HepG2 (cell line): ENCODE data around the gene TOPORS. TPM values are rescaled to one million over a fixed set of nuclear protein-coding genes. Genes with fewer than 3 reads are reported as not detected.

Experiments used
- ATF3 ChIP-seq: sonication (generic); formaldehyde crosslinking; IDR thresholded peaks from 2 replicates; pipeline ENCODE4 v1.4.0; 2020; ENCODE audit warnings: missing genetic modification reagents
- ATRX ChIP-seq: sonication (generic); formaldehyde crosslinking; IDR thresholded peaks from 2 replicates; pipeline ENCODE4 v1.4.0; 2020; ENCODE audit warnings: missing genetic modification reagents, borderline replicate concordance
- HINFP ChIP-seq: sonication (generic); formaldehyde crosslinking; IDR thresholded peaks from 2 replicates; pipeline ENCODE4 v1.4.0; 2020; ENCODE audit warnings: low read depth, mild to moderate bottlenecking, missing genetic modification reagents
- HNRNPLL ChIP-seq: fragments of 200-400 bp; formaldehyde crosslinking; IDR thresholded peaks from 2 replicates; pipeline ENCODE4 v1.6.1; 2017; ENCODE audit warnings: mild to moderate bottlenecking, low read depth, low read length; ENCODE audit not compliant: poor library complexity, severe bottlenecking
- PAF1 ChIP-seq: IDR thresholded peaks from 2 replicates; pipeline ENCODE4 v1.6.1; 2016; ENCODE audit warnings: missing genetic modification reagents, missing compliant biosample characterization
- PHF20 ChIP-seq: sonication (generic); formaldehyde crosslinking; IDR thresholded peaks from 2 replicates; pipeline ENCODE4 v1.5.0; 2020; ENCODE audit warnings: mild to moderate bottlenecking, missing genetic modification reagents
- POGZ ChIP-seq: sonication (generic); formaldehyde crosslinking; IDR thresholded peaks from 2 replicates; pipeline ENCODE4 v1.4.0; 2020; ENCODE audit warnings: mild to moderate bottlenecking, missing genetic modification reagents
- POLR2AphosphoS5 ChIP-seq: IDR thresholded peaks from 2 replicates; pipeline ENCODE4 v1.6.1; 2012; ENCODE audit warnings: low read depth, low read length
- SRF ChIP-seq: IDR thresholded peaks from 2 replicates; pipeline ENCODE4 v1.6.1; 2011; ENCODE audit warnings: mild to moderate bottlenecking, low read depth, low read length, moderate library complexity
- ZNF333 ChIP-seq: sonication (generic); formaldehyde crosslinking; IDR thresholded peaks from 2 replicates; pipeline ENCODE4 v1.4.0; 2020; ENCODE audit warnings: mild to moderate bottlenecking, missing genetic modification reagents, borderline replicate concordance
- ZNF878 ChIP-seq: sonication (generic); formaldehyde crosslinking; IDR thresholded peaks from 2 replicates; pipeline ENCODE4 v1.8.1; 2023; ENCODE audit warnings: mild to moderate bottlenecking, missing genetic modification reagents, moderate library complexity
- polyA plus RNA-seq, 8 experiments: library from polyadenylated mRNA; depleted of rRNA in 3 of 8; stranded (reverse) in 7 of 8; unstranded in 1 of 8; fragments of >200 nt; fragmentation: Illumina TruSeq in 4 of 8; extraction: Trizol in 4 of 8; gene quantifications; 2 replicates each; pipeline versions ENCODE4 v1.2.1 to v1.2.3, GENCODE V29; 2011 to 2016; ENCODE audit warnings: low read depth in 4 of 8, missing spikeins in 1 of 8, mixed read lengths in 1 of 8; ENCODE audit not compliant: insufficient read depth in 1 of 8
- total RNA-seq, 5 experiments: library from RNA; depleted of rRNA; stranded (reverse); fragments of >200 nt; fragmentation: Illumina TruSeq; extraction: Trizol; gene quantifications; 2 replicates each; pipeline ENCODE4 v1.2.3, GENCODE V29; 2016; ENCODE audit warnings: low read depth in 1 of 5
- TF ChIP-seq, protein P1 (sequence below): sonication (generic); formaldehyde crosslinking; IDR thresholded peaks from 2 replicates; pipeline ENCODE4 v1.4.0; 2020; ENCODE audit warnings: mild to moderate bottlenecking, low read depth, missing genetic modification reagents
- TF ChIP-seq, protein P2 (sequence below): IDR thresholded peaks from 2 replicates; pipeline ENCODE4 v1.6.1; 2016; ENCODE audit warnings: low read depth, borderline replicate concordance
- TF ChIP-seq, protein P3 (sequence below): sonication (generic); formaldehyde crosslinking; IDR thresholded peaks from 2 replicates; pipeline ENCODE4 v1.8.1; 2023; ENCODE audit warnings: mild to moderate bottlenecking, missing genetic modification reagents
- TF ChIP-seq, protein P4 (sequence below): IDR thresholded peaks from 2 replicates; pipeline ENCODE4 v1.6.1; 2016; ENCODE audit warnings: mild to moderate bottlenecking

Gene TOPORS
- total and polyA plus RNA-seq, 2 of the 13 experiments (the other 11 are each of a cell fraction or from before 2014, with no cell fraction given): 6.8 to 19.6 TPM

DNA sequence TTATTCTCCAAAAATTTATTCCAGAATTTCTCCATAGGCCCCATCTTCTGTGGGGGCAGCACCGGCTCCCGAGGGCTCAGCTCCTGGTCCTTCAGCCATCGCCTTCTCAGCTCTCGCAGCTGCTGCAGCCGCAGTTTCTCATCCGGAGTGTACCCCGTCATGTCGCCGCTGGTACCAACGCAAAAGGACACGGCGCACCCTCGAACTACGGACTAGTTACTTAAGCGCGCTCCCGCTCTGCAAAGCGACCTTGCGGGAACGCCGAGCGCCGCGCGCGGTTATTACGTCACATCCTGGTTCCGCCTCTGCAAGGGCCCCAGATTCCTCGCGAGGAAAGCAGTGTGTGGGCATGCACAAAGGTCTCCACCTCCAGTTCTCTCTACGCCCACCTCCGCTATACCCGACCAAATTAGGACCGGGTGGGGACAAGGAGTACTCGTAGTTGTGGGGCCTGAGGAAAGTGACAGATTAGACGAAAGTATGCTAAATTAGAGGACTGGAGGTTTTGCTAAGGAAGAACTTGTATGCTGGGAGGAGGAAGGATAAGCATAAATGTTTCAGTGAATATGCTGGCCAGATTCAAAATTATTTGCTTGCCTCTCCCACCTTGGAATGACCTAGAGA lies 20.6 kb upstream of the TOPORS start, which contains the start of gene NDUFB6 (continued):
- TF ChIP-seq ZNF333 (no peak), ATF3 (CRISPR knock-in tag) (0 out of 2 replicates have a peak, but pooled peaks have one; percentile 39), PAF1 (CRISPR knock-in tag) (no peak), ATRX (CRISPR knock-in tag) (no peak), HINFP (CRISPR knock-in tag) (no peak; the same call in 1 of the 2 replicates), PHF20 (CRISPR knock-in tag) (peak; percentile 99), SRF (peak; percentile 64), POGZ (CRISPR knock-in tag) (peak; percentile 95), POLR2AphosphoS5 (peak; percentile 94), HNRNPLL (peak; percentile 88), ZNF878 (CRISPR knock-in tag) (peak; percentile 71; the same call in 1 of the 2 replicates)
- TF ChIP-seq, protein P1, sequence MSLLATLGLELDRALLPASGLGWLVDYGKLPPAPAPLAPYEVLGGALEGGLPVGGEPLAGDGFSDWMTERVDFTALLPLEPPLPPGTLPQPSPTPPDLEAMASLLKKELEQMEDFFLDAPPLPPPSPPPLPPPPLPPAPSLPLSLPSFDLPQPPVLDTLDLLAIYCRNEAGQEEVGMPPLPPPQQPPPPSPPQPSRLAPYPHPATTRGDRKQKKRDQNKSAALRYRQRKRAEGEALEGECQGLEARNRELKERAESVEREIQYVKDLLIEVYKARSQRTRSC: no peak
- TF ChIP-seq, protein P2, sequence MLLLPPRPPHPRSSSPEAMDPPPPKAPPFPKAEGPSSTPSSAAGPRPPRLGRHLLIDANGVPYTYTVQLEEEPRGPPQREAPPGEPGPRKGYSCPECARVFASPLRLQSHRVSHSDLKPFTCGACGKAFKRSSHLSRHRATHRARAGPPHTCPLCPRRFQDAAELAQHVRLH (CRISPR knock-in tag): peak; percentile 80; the same call in 1 of the 2 replicates
- TF ChIP-seq, protein P3, sequence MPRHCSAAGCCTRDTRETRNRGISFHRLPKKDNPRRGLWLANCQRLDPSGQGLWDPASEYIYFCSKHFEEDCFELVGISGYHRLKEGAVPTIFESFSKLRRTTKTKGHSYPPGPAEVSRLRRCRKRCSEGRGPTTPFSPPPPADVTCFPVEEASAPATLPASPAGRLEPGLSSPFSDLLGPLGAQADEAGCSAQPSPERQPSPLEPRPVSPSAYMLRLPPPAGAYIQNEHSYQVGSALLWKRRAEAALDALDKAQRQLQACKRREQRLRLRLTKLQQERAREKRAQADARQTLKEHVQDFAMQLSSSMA (CRISPR knock-in tag): peak; percentile 81; the same call in 1 of the 2 replicates
- TF ChIP-seq, protein P4, sequence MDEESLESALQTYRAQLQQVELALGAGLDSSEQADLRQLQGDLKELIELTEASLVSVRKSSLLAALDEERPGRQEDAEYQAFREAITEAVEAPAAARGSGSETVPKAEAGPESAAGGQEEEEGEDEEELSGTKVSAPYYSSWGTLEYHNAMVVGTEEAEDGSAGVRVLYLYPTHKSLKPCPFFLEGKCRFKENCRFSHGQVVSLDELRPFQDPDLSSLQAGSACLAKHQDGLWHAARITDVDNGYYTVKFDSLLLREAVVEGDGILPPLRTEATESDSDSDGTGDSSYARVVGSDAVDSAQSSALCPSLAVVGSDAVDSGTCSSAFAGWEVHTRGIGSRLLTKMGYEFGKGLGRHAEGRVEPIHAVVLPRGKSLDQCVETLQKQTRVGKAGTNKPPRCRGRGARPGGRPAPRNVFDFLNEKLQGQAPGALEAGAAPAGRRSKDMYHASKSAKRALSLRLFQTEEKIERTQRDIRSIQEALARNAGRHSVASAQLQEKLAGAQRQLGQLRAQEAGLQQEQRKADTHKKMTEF (CRISPR knock-in tag): peak; percentile 70; the same call in 1 of the 2 replicates
- TF ChIP-seq, all 625 proteins: peak for 253
